Thyroid gland (tissue), 4 donors: Measurements from ENCODE around the gene MTF2.

ENCODE experiments used
- POLR2A ChIP-seq, 2 donors: fragments of 450-650 bp; IDR thresholded peaks; one replicate each; pipeline ENCODE4 v1.6.1; 2017; ENCODE audit warnings: antibody characterized with exemption in 2 of 2, mild to moderate bottlenecking in 2 of 2, moderate library complexity in 1 of 2
- TF ChIP-seq, protein P1 (sequence below), 6 experiments: fragments of 200-600 bp in 3 of 6; fragments of 450-650 bp in 3 of 6; sonication (generic) in 3 of 6; IDR thresholded peaks; one replicate each; pipeline ENCODE4 v1.5.1; 2016 to 2019; ENCODE audit warnings: antibody characterized with exemption in 6 of 6, mild to moderate bottlenecking in 2 of 6, inconsistent platforms in 1 of 6, moderate library complexity in 1 of 6

- TF ChIP-seq, protein P1, sequence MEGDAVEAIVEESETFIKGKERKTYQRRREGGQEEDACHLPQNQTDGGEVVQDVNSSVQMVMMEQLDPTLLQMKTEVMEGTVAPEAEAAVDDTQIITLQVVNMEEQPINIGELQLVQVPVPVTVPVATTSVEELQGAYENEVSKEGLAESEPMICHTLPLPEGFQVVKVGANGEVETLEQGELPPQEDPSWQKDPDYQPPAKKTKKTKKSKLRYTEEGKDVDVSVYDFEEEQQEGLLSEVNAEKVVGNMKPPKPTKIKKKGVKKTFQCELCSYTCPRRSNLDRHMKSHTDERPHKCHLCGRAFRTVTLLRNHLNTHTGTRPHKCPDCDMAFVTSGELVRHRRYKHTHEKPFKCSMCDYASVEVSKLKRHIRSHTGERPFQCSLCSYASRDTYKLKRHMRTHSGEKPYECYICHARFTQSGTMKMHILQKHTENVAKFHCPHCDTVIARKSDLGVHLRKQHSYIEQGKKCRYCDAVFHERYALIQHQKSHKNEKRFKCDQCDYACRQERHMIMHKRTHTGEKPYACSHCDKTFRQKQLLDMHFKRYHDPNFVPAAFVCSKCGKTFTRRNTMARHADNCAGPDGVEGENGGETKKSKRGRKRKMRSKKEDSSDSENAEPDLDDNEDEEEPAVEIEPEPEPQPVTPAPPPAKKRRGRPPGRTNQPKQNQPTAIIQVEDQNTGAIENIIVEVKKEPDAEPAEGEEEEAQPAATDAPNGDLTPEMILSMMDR (IDR thresholded peaks at IDR 0.05): no peak
- no peak for TF ChIP-seq POLR2A (IDR thresholded peaks at IDR 0.05)
Measured at GRCh38 chr1:93107395-93107794, 28.3 kb downstream of the MTF2 start.
